A549 (cell line): ENCODE measurements around the gene TUSC2. TPM values are rescaled to one million over a fixed set of nuclear protein-coding genes. Genes with fewer than 3 reads are reported as not detected.

Experiments
- ATAC-seq, 2 experiments: fragments of 200-7000 bp in 1 of 2; fragments of >200 bp in 1 of 2; cut with Nextera tagmentation in 1 of 2; cut with Tn5 transposase in 1 of 2; 3 replicates each; pipeline versions ENCODE4 v1.8.0 to v1.9.1; 2018 to 2020; ENCODE audit warnings: mild to moderate bottlenecking in 1 of 2, moderate library complexity in 1 of 2
- CTCF ChIA-PET: fragments of 300-600 bp; sonication (Branson Sonifier 250); formaldehyde crosslinking; extraction: SDS; loops from one replicate; lab custom pipeline; 2021; ENCODE audit warnings: antibody characterized with exemption, inconsistent platforms; lab: Yijun Ruan, JAX
- POLR2A ChIA-PET: fragments of 350-600 bp; formaldehyde crosslinking; extraction: SDS; loops from one replicate; lab custom pipeline; 2021; ENCODE audit warnings: antibody characterized with exemption, inconsistent platforms; lab: Yijun Ruan, JAX
- DNase-seq, 2 experiments: peaks; one replicate each; pipeline versions ENCODE4 v3.0.0 to v3.0.0-alpha.2; 2011 to 2016; ENCODE audit warnings: low read depth in 1 of 2, low spot score in 1 of 2
- FAIRE-seq: peaks from 2 replicates; lab custom pipeline; 2011; peaks lifted over from hg19 to GRCh38; lab: Jason Lieb, UNC
- H3K27ac ChIP-seq, 2 experiments: fragments of >200 bp; sonication (Bioruptor Twin); formaldehyde crosslinking; 3 replicates each; pipeline ENCODE4 v1.5.1; 2016 to 2017
- H3K4me1 ChIP-seq: fragments of >200 bp; sonication (Bioruptor Twin); formaldehyde crosslinking; 3 replicates; pipeline ENCODE4 v1.6.1; 2016
- H3K4me2 ChIP-seq: fragments of >200 bp; sonication (Bioruptor Twin); formaldehyde crosslinking; 3 replicates; pipeline ENCODE4 v1.6.1; 2016
- H3K4me3 ChIP-seq: fragments of >200 bp; sonication (Bioruptor Twin); formaldehyde crosslinking; 3 replicates; pipeline ENCODE4 v1.5.1; 2016
- H3K9me3 ChIP-seq: fragments of >200 bp; sonication (Bioruptor Twin); formaldehyde crosslinking; 3 replicates; pipeline ENCODE4 v1.6.1; 2016
- CBX2 ChIP-seq: fragments of 200-600 bp; sonication (generic); IDR thresholded peaks from 2 replicates; pipeline ENCODE4 v1.6.1; 2016; ENCODE audit warnings: low read depth, mild to moderate bottlenecking, borderline replicate concordance
- EP300 ChIP-seq, 2 experiments: fragments of >200 bp; sonication (Bioruptor Twin); formaldehyde crosslinking; IDR thresholded peaks; 2 replicates in 1 of 2; 3 replicates in 1 of 2; pipeline ENCODE4 v1.6.1; 2016 to 2017
- FOSL2 ChIP-seq, 2 experiments: fragments of 450-650 bp in 1 of 2; fragments of >200 bp in 1 of 2; sonication (Bioruptor Twin) in 1 of 2; formaldehyde crosslinking; IDR thresholded peaks; 2 replicates each; pipeline versions ENCODE4 v1.5.0 to v1.6.1; 2016 to 2020; ENCODE audit warnings: mild to moderate bottlenecking in 1 of 2, moderate library complexity in 1 of 2
- HOXA7 ChIP-seq: fragments of 250-450 bp; sonication (Bioruptor Pico); IDR thresholded peaks from 2 replicates; pipeline ENCODE4 v1.5.0; 2020; ENCODE audit warnings: mild to moderate bottlenecking, moderate library complexity
- KDM1A ChIP-seq: fragments of 200-600 bp; sonication (generic); IDR thresholded peaks from 2 replicates; pipeline ENCODE4 v1.6.1; 2016; ENCODE audit warnings: low read depth, mild to moderate bottlenecking
- MAX ChIP-seq: IDR thresholded peaks from 2 replicates; pipeline ENCODE4 v1.6.1; 2012
- MAZ ChIP-seq: fragments of 150-350 bp; IDR thresholded peaks from 2 replicates; pipeline ENCODE4 v1.6.1; 2014; ENCODE audit warnings: antibody characterized with exemption, low read depth, low read length, borderline replicate concordance
- MYC ChIP-seq: IDR thresholded peaks from 2 replicates; pipeline ENCODE4 v1.6.1; 2012; ENCODE audit warnings: mild to moderate bottlenecking, inconsistent platforms, low read length, improper control_type of control experiment, borderline replicate concordance
- NPAS2 ChIP-seq: fragments of 250-450 bp; sonication (Bioruptor Pico); IDR thresholded peaks from 2 replicates; pipeline ENCODE4 v1.8.0; 2022; ENCODE audit warnings: mild to moderate bottlenecking, moderate library complexity, borderline replicate concordance
- NR3C1 ChIP-seq: fragments of >200 bp; sonication (Bioruptor Twin); formaldehyde crosslinking; IDR thresholded peaks from 3 replicates; pipeline ENCODE4 v1.6.1; 2017
- PHF8 ChIP-seq: fragments of 200-600 bp; sonication (generic); IDR thresholded peaks from 2 replicates; pipeline ENCODE4 v1.6.1; 2016; ENCODE audit warnings: low read depth, mild to moderate bottlenecking, antibody characterized with exemption, moderate library complexity, borderline replicate concordance
- RAD21 ChIP-seq, 2 experiments: fragments of >200 bp in 1 of 2; sonication (Bioruptor Twin) in 1 of 2; formaldehyde crosslinking in 1 of 2; IDR thresholded peaks in 1 of 2; conservative IDR thresholded peaks in 1 of 2; 2 replicates in 1 of 2; 3 replicates in 1 of 2; pipeline ENCODE4 v1.6.1; 2012 to 2018; ENCODE audit warnings: inconsistent platforms in 1 of 2
- RFX5 ChIP-seq: fragments of 450-650 bp; IDR thresholded peaks from 2 replicates; pipeline ENCODE4 v1.7.1; 2014; ENCODE audit warnings: antibody characterized with exemption, mild to moderate bottlenecking, moderate library complexity
- RNF2 ChIP-seq: fragments of 200-600 bp; sonication (generic); IDR thresholded peaks from 2 replicates; pipeline ENCODE4 v1.6.1; 2016; ENCODE audit warnings: low read depth, mild to moderate bottlenecking, antibody characterized with exemption, moderate library complexity, borderline replicate concordance
- SMC3 ChIP-seq: fragments of >200 bp; sonication (Bioruptor Twin); formaldehyde crosslinking; IDR thresholded peaks from 3 replicates; pipeline ENCODE4 v1.6.1; 2018; ENCODE audit warnings: inconsistent platforms
- SREBF2 ChIP-seq: fragments of 450-650 bp; IDR thresholded peaks from 2 replicates; pipeline ENCODE4 v1.6.1; 2014; ENCODE audit warnings: mild to moderate bottlenecking, moderate library complexity
- TP53 ChIP-seq: fragments of 250-450 bp; sonication (Bioruptor Pico); IDR thresholded peaks from 2 replicates; pipeline ENCODE4 v1.5.0; 2021; ENCODE audit warnings: mild to moderate bottlenecking, moderate library complexity
- ZFP36 ChIP-seq: fragments of 450-650 bp; IDR thresholded peaks from 2 replicates; pipeline ENCODE4 v1.6.1; 2014; ENCODE audit warnings: borderline replicate concordance; ENCODE audit not compliant: partially characterized antibody
- ZNF302 ChIP-seq: fragments of 250-450 bp; sonication (Bioruptor Pico); IDR thresholded peaks from 2 replicates; pipeline ENCODE4 v1.9.0; 2021; ENCODE audit warnings: inconsistent platforms, mild to moderate bottlenecking, moderate library complexity
- ZSCAN20 ChIP-seq: fragments of 250-450 bp; sonication (Bioruptor Pico); IDR thresholded peaks from 2 replicates; pipeline ENCODE4 v1.8.0; 2022; ENCODE audit warnings: mild to moderate bottlenecking, moderate library complexity
- WGBS: methylation state at CpG from one replicate; pipeline ENCODE4 v1.1.6; 2017; ENCODE audit errors: missing lambda C conversion rate; 5-methylcytosine and 5-hydroxymethylcytosine counted together
- polyA plus RNA-seq, 4 experiments: library from polyadenylated mRNA; depleted of rRNA in 3 of 4; stranded (reverse); fragments of >200 nt; fragmentation: RNase III in 1 of 4; extraction: RNeasy Plus Mini Kit Qiagen cat#74134 plus additional on column Dnase treatment in 1 of 4; gene quantifications; 2 replicates in 3 of 4; 3 replicates in 1 of 4; pipeline ENCODE4 v1.2.3, GENCODE V29; 2011 to 2017
- TF ChIP-seq, protein P1 (sequence below): fragments of >200 bp; sonication (Bioruptor Twin); formaldehyde crosslinking; IDR thresholded peaks from 3 replicates; pipeline ENCODE4 v1.5.1; 2016

Gene TUSC2
- polyA plus RNA-seq, 2 of the 4 experiments (the other 2 are of a cell fraction) = 18.2 to 23.5 TPM

GRCh38 chr3:50297384-50297775, 30.6 kb downstream of the TUSC2 start (continued):
- TF ChIP-seq, protein P1, sequence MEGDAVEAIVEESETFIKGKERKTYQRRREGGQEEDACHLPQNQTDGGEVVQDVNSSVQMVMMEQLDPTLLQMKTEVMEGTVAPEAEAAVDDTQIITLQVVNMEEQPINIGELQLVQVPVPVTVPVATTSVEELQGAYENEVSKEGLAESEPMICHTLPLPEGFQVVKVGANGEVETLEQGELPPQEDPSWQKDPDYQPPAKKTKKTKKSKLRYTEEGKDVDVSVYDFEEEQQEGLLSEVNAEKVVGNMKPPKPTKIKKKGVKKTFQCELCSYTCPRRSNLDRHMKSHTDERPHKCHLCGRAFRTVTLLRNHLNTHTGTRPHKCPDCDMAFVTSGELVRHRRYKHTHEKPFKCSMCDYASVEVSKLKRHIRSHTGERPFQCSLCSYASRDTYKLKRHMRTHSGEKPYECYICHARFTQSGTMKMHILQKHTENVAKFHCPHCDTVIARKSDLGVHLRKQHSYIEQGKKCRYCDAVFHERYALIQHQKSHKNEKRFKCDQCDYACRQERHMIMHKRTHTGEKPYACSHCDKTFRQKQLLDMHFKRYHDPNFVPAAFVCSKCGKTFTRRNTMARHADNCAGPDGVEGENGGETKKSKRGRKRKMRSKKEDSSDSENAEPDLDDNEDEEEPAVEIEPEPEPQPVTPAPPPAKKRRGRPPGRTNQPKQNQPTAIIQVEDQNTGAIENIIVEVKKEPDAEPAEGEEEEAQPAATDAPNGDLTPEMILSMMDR = no peak
- TF ChIP-seq PHF8 = no peak
- TF ChIP-seq MAX = no peak

GRCh38 chr3:50296721-50297383, 31.2 kb downstream of the TUSC2 start:
- Histone ChIP-seq H3K4me3 (no peak overlapping the region), H3K4me2 (no peak overlapping the region), H3K9me3 (no peaks in the 10 kb centered on the region), H3K4me1 (peaks cover 23% of the 10 kb centered on the region; the same call in 2 of the 3 replicates), H3K27ac (no peak overlapping the region)
- POLR2A ChIA-PET = no interaction called here
- no peak for FAIRE-seq
- CTCF ChIA-PET = interaction anchor here (0.8 kb wide), 2 partner anchors 33 to 51 kb away, joined by 3 read pairs; no protein-coding TSS in a partner anchor
- no peak for DNase-seq
- ATAC-seq = no peak
- WGBS = 100% methylated on average over 3 of the region's 18 CpGs
- TF ChIP-seq MYC (no peak), ZFP36 (no peak), NPAS2 (CRISPR knock-in tag) (no peak), HOXA7 (no peak), KDM1A (no peak), EP300 (IDR thresholded peaks at IDR 0.05) (no peak), FOSL2 (IDR thresholded peaks at IDR 0.05) (no peak), FOSL2 (CRISPR knock-in tag; IDR thresholded peaks at IDR 0.05) (no peak), RFX5 (no peak), MAZ (no peak), SMC3 (no peak), ZSCAN20 (CRISPR knock-in tag) (no peak), ZNF302 (CRISPR knock-in tag) (no peak), CBX2 (no peak), PHF8 (no peak), SREBF2 (no peak), RNF2 (no peak), RAD21 (conservative IDR thresholded peaks at IDR 0.05 in 1 of 2, IDR thresholded peaks at IDR 0.05 in 1 of 2) (no peak), TP53 (CRISPR knock-in tag) (no peak), NR3C1 (no peak)
- TF ChIP-seq, protein P1 = no peak
